Measurements from ENCODE around the gene OLIG1. TPM values are rescaled to one million over a fixed set of nuclear protein-coding genes. Genes with fewer than 3 reads are reported as not detected.
A peak's percentile ranks its signal among the peaks of the same experiment; 100 is the strongest.

OLIG1 gene
- total RNA-seq, 1 donor from 2014 or later: not detected

GRCh38 chr21:33022828-33023573 is 46.9 kb upstream of the OLIG1 start:
- no peaks in the 10 kb centered on the region for H3K4me1 ChIP-seq
- peaks cover 11% of the 10 kb centered on the region for H3K27me3 ChIP-seq
- H3K36me3 ChIP-seq: no peaks in the 10 kb centered on the region
- no peak overlapping the region for H3K4me3 ChIP-seq
- no peak for DNase-seq (ENCODE audit: low spot score in 2 of 2)
- no peak for TF ChIP-seq CTCF (IDR thresholded peaks at IDR 0.05)
- H3K27ac ChIP-seq: no peak overlapping the region
- intact Hi-C loops (cut with DNase I): no loop called here
- H3K9me3 ChIP-seq: no peaks in the 10 kb centered on the region

- no peak for TF ChIP-seq CTCF (IDR thresholded peaks at IDR 0.05)
- Histone ChIP-seq H3K9me3 (no peaks in the 10 kb centered on the region), H3K27ac (no peak overlapping the region), H3K36me3 (no peaks in the 10 kb centered on the region), H3K4me3 (no peak overlapping the region), H3K4me1 (no peaks in the 10 kb centered on the region), H3K27me3 (peaks cover 11% of the 10 kb centered on the region)
- intact Hi-C loops (cut with DNase I): no loop called here
- no peak for DNase-seq (ENCODE audit: low spot score in 2 of 2)
Measured at GRCh38 chr21:33023574-33024200, 46.3 kb upstream of the OLIG1 start.

- Histone ChIP-seq H3K4me1 (no peaks in the 10 kb centered on the region), H3K27me3 (peaks cover 11% of the 10 kb centered on the region), H3K4me3 (no peak overlapping the region), H3K27ac (no peak overlapping the region), H3K36me3 (no peaks in the 10 kb centered on the region), H3K9me3 (no peaks in the 10 kb centered on the region)
- intact Hi-C loops (cut with DNase I): no loop called here
- no peak for DNase-seq (ENCODE audit: low spot score in 2 of 2)
- no peak for TF ChIP-seq CTCF (IDR thresholded peaks at IDR 0.05)
Measured at GRCh38 chr21:33024201-33025103, 45.5 kb upstream of the OLIG1 start.

- Histone ChIP-seq H3K4me1 (no peaks in the 10 kb centered on the region), H3K4me3 (no peak overlapping the region), H3K36me3 (no peaks in the 10 kb centered on the region), H3K27ac (no peak overlapping the region), H3K27me3 (peaks cover 11% of the 10 kb centered on the region), H3K9me3 (no peaks in the 10 kb centered on the region)
- no peak for TF ChIP-seq CTCF (IDR thresholded peaks at IDR 0.05)
- no peak for DNase-seq (ENCODE audit: low spot score in 2 of 2)
- intact Hi-C loops (cut with DNase I): no loop called here
Measured at GRCh38 chr21:33025106-33025488, 44.8 kb upstream of the OLIG1 start.

GRCh38 chr21:33025489-33026442 is 44.2 kb upstream of the OLIG1 start, which contains the start of gene OLIG2:
OLIG2 (plus strand) TSS chr21:33025935; CDS start chr21:33026863, 928 bp downstream.
- H3K4me1 ChIP-seq: no peaks in the 10 kb centered on the region
- no peak within 1 kb of the TSS for H3K27ac ChIP-seq
- intact Hi-C loops (cut with DNase I): no loop called here
- no peak for TF ChIP-seq CTCF (IDR thresholded peaks at IDR 0.05)
- H3K36me3 ChIP-seq: no peaks in the 10 kb centered on the region
- H3K4me3 ChIP-seq: peak within 1 kb of the TSS; percentile 12 to 32
- DNase-seq (ENCODE audit: low spot score in 2 of 2): no peak
- peaks cover 11% of the 10 kb centered on the region for H3K27me3 ChIP-seq
- H3K9me3 ChIP-seq: no peaks in the 10 kb centered on the region
